Duodenal mucosa (tissue), 2 donors: Measurements from ENCODE around the gene HOXC4.
"Not testable (repeated sequence)": the region's sequence is repeated elsewhere in the genome, so short reads cannot be mapped to it uniquely, and the experiment has no call there.

Experiments used
- H3K27ac ChIP-seq: one replicate; pipeline ENCODE4 v1.7.0; 2013; ENCODE audit warnings: low read depth, low read length
- H3K27me3 ChIP-seq, 2 donors: one replicate each; pipeline ENCODE4 v1.7.0; 2013; ENCODE audit warnings: low read length in 2 of 2, control low read depth in 1 of 2; ENCODE audit not compliant: insufficient read depth in 2 of 2, control insufficient read depth in 1 of 2
- H3K36me3 ChIP-seq, 2 donors: one replicate each; pipeline ENCODE4 v1.7.0; 2013; ENCODE audit warnings: low read length in 2 of 2, control low read depth in 1 of 2; ENCODE audit not compliant: insufficient read depth in 2 of 2, control insufficient read depth in 1 of 2
- H3K4me1 ChIP-seq, 2 donors: one replicate each; pipeline ENCODE4 v1.7.0; 2013; ENCODE audit warnings: low read length in 2 of 2, control low read depth in 1 of 2; ENCODE audit not compliant: insufficient read depth in 2 of 2, control insufficient read depth in 1 of 2
- H3K4me3 ChIP-seq, 2 donors: one replicate each; pipeline ENCODE4 v1.7.0; 2013; ENCODE audit warnings: low read length in 2 of 2, low read depth in 1 of 2
- H3K9ac ChIP-seq, 2 donors: one replicate each; pipeline ENCODE4 v1.7.0; 2013; ENCODE audit warnings: low read length in 2 of 2, low read depth in 1 of 2
- H3K9me3 ChIP-seq, 2 donors: one replicate each; pipeline ENCODE4 v1.7.0; 2013; ENCODE audit warnings: low read length in 2 of 2, control low read depth in 1 of 2; ENCODE audit not compliant: control insufficient read depth in 1 of 2

The HOXC4 gene

DNA sequence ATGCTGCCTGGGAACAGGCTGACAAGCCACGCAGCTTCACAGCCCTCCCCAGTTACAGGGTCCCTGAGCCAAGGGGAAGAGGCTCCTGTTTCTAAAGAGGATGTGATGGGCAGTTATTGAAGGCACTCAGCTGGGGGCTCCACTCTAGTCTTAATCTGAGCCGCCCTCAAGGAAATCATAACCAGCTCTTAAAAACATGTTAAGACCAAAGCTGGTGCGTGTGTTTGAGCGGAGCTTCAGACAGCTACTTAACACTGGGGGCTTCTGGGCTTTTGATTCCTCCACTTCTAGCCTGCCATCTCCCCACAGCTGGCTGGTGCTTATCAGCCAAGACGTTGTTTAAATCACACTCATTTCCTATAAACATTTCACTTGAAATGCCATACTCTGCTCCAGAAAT, 42.3 kb downstream of the HOXC4 start:
- not testable (repeated sequence) for H3K4me1 ChIP-seq, H3K27me3 ChIP-seq

DNA sequence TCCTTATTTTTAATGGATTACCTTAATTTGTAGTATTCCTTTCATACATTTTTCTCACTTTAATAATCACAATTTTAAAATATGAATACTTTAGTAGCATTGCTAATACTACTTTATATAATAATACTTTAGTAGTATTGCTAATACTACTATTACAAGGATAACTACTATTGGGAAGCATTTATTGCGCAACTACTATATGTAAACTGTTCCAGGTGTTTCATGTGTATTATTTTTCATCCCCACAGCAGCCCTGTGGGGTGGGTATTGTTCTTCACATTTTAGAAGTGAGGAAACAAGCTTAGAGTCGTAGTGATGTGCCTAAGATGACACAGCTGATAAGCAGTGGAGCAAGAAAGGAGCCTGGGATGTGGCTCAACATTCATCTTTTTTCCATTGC, 45.0 kb downstream of the HOXC4 start:
- not testable (repeated sequence) for H3K36me3 ChIP-seq, H3K4me3 ChIP-seq, H3K4me1 ChIP-seq, H3K9ac ChIP-seq, H3K9me3 ChIP-seq, H3K27ac ChIP-seq, H3K27me3 ChIP-seq

More for the DNA sequence above, 42.3 kb downstream of the HOXC4 start:
- H3K9ac ChIP-seq, H3K4me3 ChIP-seq, H3K27ac ChIP-seq, H3K36me3 ChIP-seq, H3K9me3 ChIP-seq: not testable (repeated sequence)

DNA sequence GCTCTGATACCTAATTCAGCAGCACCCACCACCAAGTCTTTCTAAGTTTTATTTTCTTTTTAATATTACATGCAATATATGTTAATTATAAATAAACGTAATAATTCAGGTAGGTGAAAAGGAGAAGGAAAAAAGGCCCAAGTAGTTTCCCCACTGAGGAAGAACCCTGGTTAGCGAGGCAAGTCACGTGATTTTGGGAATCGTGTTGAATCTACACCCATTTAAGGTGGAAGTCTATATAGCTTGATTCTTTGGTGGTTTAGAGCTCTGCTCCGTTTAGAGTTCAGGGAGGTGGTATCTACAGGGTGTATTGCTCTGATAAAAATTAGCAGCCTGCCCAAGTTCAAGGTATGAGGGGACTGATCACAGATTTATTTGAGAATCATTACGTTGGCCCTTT, 47.0 kb downstream of the HOXC4 start:
- H3K27me3 ChIP-seq, H3K9ac ChIP-seq, H3K4me3 ChIP-seq, H3K27ac ChIP-seq, H3K4me1 ChIP-seq, H3K9me3 ChIP-seq, H3K36me3 ChIP-seq: not testable (repeated sequence)

DNA sequence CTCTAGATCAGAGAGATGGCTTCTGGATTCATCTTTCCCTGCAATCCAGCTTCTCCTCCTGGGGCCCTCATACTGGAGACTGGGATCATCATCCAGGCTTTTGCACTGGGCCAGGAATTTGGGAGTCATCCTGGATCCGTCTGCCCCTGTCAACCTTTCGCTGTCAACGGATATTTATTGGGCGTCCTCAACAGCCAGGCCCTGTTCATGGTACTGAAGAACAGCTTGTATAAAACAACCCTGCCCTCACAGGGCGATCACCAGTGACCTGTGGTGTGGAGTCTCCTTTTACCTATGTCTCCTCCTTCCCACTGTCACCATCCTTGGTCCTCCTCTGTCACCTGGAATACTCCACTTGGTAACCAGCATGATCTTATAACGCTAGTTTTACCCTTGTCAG, 48.6 kb downstream of the HOXC4 start:
- not testable (repeated sequence) for H3K27me3 ChIP-seq, H3K36me3 ChIP-seq

DNA sequence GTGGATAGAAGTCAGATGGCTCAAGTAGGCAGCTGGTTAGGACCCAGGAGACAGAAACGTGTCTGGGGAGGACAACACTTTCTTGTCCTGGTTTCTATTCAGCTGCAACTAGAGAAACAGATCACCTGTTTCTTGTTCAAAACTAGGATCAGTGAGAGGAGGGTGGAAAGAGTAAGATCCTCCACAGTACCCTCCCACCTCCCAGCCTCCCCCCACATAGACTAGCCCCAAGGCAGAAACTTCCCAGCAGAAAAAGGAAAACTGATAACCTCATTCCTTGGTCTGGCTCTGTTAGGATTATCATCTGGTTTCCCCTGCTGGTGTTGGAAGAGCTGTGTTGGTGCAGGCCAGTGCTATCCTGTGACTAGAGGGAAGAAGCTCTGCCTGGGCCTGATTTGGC, 50.2 kb downstream of the HOXC4 start:
- not testable (repeated sequence) for H3K4me1 ChIP-seq, H3K4me3 ChIP-seq, H3K27ac ChIP-seq, H3K27me3 ChIP-seq, H3K9ac ChIP-seq, H3K9me3 ChIP-seq, H3K36me3 ChIP-seq

More for the DNA sequence above, 48.6 kb downstream of the HOXC4 start:
- H3K27ac ChIP-seq, H3K4me1 ChIP-seq, H3K9ac ChIP-seq, H3K9me3 ChIP-seq, H3K4me3 ChIP-seq: not testable (repeated sequence)
